HG02938 (cell line): ENCODE results near the gene ZNF268.
A peak's percentile ranks its signal among the peaks of the same experiment; 100 is the strongest.

Experiments used
- ATAC-seq: cut with Tn5 transposase; IDR thresholded peaks from one replicate; pipeline ENCODE4 v1.9.1; 2021; ENCODE audit warnings: mild to moderate bottlenecking, moderate library complexity; ENCODE audit not compliant: unreplicated experiment

ZNF268 gene

DNA sequence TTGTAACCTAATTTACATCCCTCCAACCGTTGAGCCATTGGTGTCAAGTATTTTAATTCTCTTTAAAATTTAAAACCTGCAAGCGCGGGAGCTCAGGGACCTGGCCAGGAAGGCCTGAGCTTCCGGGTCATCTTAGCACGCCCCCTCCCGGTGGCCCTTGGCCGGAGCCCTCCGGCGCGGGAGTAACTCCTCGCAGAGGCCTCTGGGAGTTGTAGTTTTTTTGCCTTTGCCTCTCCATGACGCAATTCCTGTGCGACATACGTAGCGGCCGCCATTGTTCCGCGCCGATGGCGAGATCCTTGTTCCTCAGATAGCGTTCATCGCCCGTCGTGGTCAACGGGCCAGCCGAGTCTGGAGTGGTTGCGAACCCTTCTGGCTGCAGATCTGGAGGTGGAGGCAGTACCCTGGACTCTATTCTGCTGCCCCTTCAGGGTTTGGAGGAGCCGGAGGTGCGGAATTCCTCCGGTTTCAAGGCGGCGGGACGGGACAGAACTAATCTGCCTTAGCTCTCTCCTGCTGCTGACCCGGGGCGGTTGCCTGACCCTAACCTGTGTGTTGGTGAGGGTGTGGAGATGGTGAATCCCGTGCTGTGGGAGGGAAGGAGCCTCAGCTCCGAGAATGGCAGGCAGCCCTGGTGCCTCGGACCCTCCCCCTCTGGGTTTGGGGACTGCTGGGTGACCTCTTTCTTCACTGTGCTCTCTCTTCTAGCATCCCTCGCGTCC is at the start of gene ZNF268:
Gene ZNF268 (plus strand): TSS at position 258 of the 722 bp plus-strand sequence. CDS start 503 bp downstream, outside the sequence.
- ATAC-seq, result peak; percentile 97

DNA sequence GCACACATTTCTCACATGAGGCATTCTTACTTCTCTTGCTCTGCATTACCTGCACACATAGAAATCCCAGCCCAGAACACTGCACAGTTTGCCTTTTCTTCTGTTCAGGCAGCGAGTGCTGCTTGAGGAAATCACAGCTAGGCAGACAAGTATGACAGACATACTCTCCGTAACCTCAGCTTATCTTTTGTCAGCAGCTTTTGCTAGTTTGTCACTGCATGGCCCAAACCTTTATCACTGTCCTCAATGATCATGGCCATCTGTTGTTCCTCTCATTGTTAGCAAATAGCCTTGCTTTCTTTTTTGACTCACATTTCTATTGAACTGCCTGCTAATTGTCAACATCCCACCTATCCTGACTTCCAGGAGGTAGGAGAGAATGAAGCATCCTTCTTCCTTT is 45.5 kb upstream of the ZNF268 start:
- ATAC-seq, result no peak

- no peak for ATAC-seq
These were observed 35.3 kb upstream of the ZNF268 start for GRCh38 chr12:133145981-133146380.

DNA sequence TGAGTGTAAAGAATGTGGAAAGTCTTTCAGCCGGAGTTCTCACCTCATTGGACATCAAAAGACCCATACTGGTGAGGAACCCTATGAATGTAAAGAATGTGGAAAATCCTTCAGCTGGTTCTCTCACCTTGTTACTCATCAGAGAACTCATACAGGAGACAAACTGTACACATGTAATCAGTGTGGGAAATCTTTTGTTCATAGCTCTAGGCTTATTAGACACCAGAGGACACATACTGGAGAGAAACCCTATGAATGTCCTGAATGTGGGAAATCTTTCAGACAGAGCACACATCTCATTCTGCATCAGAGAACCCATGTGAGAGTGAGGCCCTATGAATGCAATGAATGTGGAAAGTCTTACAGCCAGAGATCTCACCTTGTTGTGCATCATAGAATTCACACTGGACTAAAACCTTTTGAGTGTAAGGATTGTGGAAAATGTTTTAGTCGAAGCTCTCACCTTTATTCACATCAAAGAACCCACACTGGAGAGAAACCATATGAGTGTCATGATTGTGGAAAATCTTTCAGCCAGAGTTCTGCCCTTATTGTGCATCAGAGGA is 25.1 kb upstream of the ZNF268 start:
- ATAC-seq, result no peak

GRCh38 chr12:133165776-133166175 is 15.5 kb upstream of the ZNF268 start:
- ATAC-seq, result no peak

DNA sequence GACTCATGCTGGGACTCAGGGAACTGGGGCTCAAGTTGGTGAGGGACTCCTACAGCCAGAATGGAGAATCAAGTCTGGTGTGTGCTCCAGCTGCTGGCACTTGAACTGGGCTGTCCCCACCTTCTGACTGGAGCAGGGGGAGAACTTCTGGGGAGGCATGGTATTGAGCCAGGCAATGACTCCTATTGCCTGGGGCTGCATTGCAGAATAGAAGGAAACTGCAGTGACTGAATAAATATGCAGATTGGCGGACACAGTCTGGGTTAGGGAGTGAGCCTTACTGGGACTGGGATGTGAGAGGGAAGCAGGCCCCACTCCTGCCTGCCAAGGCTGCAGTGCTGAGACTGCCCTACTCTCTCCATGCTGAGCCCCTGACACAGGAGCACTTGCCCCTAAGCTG is 8.8 kb upstream of the ZNF268 start:
- ATAC-seq, result no peak

GRCh38 chr12:133174901-133175300 is 6.4 kb upstream of the ZNF268 start:
- ATAC-seq, result no peak

- ATAC-seq, result no peak
These were observed 626 bp upstream of the ZNF268 start for GRCh38 chr12:133180669-133181068.

DNA sequence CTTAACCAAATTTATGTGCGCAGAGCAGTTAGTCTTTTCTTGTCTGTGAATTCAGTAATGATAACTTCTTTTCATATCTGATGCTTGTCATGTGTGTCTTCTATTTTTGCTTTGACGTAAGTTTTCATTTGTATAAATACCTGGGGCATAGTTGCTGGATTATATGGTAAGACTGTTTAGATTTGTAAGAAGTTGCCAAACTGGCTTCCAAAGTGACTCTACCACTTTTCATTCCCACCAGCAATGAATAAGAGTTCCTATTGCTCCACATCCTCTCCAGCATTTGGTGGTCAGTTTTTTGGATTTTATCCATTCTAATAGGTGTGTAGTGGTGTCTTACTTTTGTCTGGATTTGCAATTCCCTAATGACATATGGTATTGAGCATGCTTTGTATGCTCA is 8.9 kb downstream of the ZNF268 start:
- no peak for ATAC-seq

DNA sequence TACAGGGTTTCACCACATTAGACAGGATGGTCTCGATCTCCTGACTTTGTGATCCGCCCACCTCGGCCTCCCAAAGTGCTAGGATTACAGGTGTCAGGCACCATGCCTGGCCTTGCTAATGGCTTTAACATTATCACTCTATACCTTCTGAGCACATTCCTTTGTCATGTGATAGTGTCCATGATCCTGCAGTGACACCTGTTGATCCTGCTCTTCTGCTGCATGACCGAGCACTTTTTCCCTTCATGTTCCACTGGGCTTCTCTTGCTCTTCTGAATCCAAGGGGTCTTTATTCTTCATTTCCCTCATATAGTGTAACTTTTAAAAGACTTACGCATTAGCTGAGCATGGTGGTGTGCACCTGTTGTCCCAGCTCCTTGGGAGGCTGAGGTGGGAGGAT is 11.6 kb downstream of the ZNF268 start:
- ATAC-seq, result no peak

DNA sequence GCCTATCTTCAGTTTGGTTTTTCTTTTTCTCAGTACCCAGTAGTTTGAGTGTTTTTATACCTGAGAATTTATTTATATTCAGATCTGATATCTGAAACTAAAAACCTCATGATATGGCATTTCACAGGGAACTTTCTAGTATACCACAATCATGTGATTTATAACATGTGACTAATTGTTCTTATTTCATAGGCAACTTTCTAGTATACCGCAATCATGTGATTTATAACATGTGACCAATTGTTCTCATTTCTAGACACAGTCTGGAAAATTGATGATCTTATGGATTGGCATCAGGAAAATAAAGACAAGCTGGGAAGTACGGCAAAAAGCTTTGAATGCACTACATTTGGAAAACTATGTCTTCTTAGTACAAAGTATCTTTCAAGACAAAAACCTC is 20.6 kb downstream of the ZNF268 start:
- ATAC-seq, result no peak

GRCh38 chr12:133202493-133203343 is 21.4 kb downstream of the ZNF268 start:
- no peak for ATAC-seq

- no peak for ATAC-seq
These were observed 22.3 kb downstream of the ZNF268 start for GRCh38 chr12:133203344-133204263.

DNA sequence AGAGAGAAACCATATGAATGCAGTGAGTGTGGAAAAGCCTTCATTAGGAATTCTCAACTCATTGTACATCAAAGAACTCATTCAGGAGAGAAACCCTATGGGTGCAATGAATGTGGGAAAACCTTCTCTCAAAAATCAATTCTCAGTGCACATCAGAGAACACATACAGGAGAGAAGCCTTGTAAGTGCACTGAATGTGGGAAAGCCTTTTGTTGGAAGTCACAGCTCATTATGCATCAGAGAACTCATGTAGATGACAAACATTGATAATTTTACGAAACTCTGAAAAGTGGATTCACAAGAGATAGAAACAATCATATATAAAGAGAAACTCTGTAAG is 22.9 kb downstream of the ZNF268 start:
- ATAC-seq, result no peak

DNA sequence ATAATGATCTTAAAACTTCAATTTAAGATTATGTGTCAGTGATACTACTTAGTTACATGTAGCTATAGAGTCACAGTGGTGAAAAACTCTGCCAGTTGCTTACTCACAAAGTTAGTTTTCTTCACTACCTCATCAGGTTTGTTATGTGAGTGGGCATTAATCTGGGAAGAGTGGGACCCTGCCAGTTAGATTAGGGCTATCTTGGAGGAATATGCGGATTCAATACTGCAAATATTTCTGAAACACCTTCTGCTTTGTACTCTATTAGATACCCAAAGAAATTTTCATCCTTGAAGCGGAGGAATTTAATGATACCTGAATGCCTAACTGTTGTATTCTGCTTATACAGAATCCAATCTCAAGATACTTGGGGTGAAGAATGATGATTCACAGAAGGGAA is 25.1 kb downstream of the ZNF268 start:
- ATAC-seq, result no peak

DNA sequence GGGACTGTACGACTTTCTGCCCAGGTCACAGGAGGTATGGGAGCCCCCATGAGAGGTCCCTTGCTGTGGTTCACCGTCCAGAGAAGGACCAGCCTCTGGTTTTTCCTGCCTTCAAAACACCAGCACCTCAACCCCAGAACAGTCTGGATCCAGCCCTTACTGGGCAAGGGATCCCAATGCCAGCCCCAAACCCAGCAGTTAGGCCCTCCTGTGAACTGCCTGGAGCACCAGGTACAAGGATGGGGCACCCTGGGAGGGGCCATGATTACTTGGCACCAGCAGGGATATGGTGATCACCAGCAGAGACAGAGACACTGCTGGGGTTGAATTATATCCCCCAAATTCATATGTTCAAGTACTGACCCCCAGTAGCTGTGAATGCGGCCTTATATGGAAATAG is 34.4 kb downstream of the ZNF268 start:
- ATAC-seq, result no peak

- no peak for ATAC-seq
These were observed 35.9 kb downstream of the ZNF268 start for GRCh38 chr12:133217219-133217618.

DNA sequence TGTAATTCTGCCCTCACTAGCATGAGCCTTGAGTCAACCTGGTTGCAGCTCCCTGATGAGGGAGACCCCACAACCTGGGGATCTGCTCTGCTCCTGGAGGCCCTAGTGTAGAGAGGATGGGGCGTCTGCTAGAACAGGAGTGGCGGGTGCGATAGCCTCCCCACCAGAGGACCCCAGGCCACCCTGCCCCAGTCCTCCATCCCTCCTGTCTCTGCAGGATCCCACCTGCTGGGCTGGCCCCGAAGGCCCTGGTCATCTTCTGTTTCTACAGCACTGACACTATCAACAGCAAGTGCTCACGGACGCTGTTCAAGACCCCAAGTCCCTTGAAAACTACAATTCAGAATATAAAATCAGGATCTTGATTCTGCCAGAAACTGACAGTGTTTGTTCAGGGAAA is 39.2 kb downstream of the ZNF268 start:
- no peak for ATAC-seq

DNA sequence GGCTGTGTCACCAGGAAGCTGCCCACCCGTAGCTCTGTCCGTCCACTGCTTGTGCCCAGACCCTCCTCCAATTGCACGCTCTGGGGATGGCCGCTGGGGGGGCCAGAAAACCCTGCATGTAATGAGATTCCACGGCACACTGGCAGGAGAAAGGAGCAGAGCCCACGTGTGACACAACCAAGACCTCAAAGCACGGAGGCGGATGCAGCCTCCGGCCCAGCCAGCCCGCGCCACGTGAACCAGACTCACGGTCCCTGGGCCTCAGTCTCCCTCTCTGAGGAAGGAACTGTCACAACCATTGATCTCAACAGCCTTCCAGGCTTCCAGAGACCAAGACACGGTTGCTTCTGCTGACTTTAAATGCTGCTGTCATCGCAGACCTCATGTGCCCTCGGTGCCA is 39.9 kb downstream of the ZNF268 start:
- no peak for ATAC-seq

DNA sequence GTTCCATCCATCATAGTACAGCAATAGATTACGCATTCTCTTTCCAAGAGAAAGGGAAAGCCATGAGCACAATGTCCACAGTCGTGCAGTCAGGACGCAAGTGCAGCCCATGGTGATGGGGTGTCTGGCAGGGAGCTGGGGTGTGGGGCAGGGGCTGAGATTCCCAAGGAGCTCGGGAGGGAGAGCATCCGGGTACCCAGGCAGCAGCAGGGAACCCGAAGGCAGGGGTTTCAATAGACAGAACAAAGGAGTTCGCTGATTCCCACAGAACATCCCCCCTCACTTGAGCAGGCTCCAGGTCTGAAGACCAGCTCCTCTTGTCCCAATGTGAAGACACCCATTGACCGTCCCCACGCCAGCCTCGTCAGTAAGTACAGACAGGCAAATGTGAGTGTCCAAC is 40.9 kb downstream of the ZNF268 start:
- no peak for ATAC-seq

DNA sequence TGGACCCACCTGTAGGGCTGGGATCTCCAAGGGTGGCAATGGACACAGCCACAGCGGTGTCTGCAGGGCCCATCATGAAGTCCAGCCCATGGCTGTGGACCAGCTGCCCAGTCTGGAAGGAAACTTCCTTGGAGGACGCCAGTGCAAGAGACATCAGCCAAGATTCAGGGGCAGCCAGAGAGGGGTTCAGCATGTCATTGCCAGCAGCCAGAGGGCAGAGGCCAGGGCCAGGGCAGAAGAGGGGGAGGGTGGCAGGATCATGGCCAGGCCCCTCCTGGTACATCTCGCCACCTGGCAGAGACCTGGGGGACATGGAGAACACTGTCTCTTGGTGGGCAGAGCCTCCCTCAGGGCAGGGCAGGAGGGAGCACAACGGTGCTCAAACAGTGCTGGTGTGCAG is 44.2 kb downstream of the ZNF268 start:
- no peak for ATAC-seq
